Choroid plexus epithelial cell (primary cell): ENCODE results near the gene SNTG2.

Source experiments
- DNase-seq: peaks from one replicate; pipeline ENCODE4 v3.0.0-alpha.2; 2010; ENCODE audit warnings: low read depth
- H3K4me3 ChIP-seq: 2 replicates; pipeline ENCODE4 v1.5.1; 2011; ENCODE audit warnings: low read depth, mild to moderate bottlenecking, control low read depth, low read length, moderate library complexity
- TF ChIP-seq, protein P1 (sequence below): conservative IDR thresholded peaks from 2 replicates; pipeline ENCODE4 v1.5.1; 2011; ENCODE audit warnings: low read depth, mild to moderate bottlenecking, control low read depth, inconsistent platforms, low read length, moderate library complexity

Gene SNTG2

DNA sequence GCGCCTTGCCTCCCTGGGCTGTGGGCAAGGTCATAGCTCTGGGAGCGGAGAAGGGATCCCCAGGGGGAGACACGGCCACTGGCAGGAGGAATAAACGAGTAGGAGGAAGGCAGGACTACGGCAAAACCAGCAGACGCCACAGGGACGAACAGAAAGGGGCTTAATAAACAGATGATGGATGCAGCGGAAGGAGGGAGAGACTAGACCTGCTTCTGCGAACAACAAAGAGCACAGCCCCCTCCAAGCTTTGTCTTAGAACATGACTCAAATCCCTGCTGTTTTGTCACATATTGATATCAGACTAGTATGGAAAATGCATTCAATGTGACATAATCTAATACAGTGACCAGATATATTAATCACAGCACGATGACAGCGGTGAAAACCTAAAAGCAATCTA is 306.7 kb downstream of the SNTG2 start:
- TF ChIP-seq, protein P1, sequence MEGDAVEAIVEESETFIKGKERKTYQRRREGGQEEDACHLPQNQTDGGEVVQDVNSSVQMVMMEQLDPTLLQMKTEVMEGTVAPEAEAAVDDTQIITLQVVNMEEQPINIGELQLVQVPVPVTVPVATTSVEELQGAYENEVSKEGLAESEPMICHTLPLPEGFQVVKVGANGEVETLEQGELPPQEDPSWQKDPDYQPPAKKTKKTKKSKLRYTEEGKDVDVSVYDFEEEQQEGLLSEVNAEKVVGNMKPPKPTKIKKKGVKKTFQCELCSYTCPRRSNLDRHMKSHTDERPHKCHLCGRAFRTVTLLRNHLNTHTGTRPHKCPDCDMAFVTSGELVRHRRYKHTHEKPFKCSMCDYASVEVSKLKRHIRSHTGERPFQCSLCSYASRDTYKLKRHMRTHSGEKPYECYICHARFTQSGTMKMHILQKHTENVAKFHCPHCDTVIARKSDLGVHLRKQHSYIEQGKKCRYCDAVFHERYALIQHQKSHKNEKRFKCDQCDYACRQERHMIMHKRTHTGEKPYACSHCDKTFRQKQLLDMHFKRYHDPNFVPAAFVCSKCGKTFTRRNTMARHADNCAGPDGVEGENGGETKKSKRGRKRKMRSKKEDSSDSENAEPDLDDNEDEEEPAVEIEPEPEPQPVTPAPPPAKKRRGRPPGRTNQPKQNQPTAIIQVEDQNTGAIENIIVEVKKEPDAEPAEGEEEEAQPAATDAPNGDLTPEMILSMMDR: no peak
- DNase-seq: no peak
- no peak overlapping the region for H3K4me3 ChIP-seq

GRCh38 chr2:1259746-1260145 is 309.1 kb downstream of the SNTG2 start:
- DNase-seq: no peak
- TF ChIP-seq, protein P1: no peak

DNA sequence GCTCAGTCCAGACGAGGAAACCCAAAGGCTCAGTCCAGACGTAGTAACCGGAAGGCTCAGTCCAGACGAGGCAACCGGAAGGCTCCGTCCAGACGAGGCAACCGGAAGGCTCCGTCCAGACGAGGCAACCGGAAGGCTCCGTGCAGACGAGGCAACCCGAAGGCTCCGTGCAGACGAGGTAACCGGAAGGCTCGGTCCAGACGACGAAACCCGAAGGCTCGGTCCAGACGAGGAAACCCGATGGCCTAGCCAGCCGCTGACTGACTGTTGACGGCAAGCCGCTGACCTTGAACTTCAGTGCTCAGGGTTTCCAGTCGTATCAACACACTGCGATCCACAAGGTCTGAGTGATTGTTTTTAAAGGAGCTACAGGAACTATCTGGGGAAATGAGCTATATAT is 312.0 kb downstream of the SNTG2 start:
- no peak overlapping the region for H3K4me3 ChIP-seq
- no peak for DNase-seq
- TF ChIP-seq, protein P1: no peak

More at GRCh38 chr2:1259746-1260145, 309.1 kb downstream of the SNTG2 start:
- H3K4me3 ChIP-seq: no peak overlapping the region

GRCh38 chr2:1265454-1265853 is 314.8 kb downstream of the SNTG2 start:
- no peak overlapping the region for H3K4me3 ChIP-seq
- TF ChIP-seq, protein P1: no peak
- DNase-seq: no peak

GRCh38 chr2:1266351-1266750 is 315.7 kb downstream of the SNTG2 start:
- TF ChIP-seq, protein P1: no peak
- H3K4me3 ChIP-seq: no peak overlapping the region
- DNase-seq: no peak

GRCh38 chr2:1268034-1268433 is 317.4 kb downstream of the SNTG2 start:
- no peak overlapping the region for H3K4me3 ChIP-seq
- no peak for DNase-seq
- TF ChIP-seq, protein P1: no peak

- TF ChIP-seq, protein P1: no peak
- H3K4me3 ChIP-seq: no peak overlapping the region
- no peak for DNase-seq
These were observed 319.2 kb downstream of the SNTG2 start for GRCh38 chr2:1269812-1270211.
